ENCODE measurements around the gene SOWAHD. TPM values are rescaled to one million over a fixed set of nuclear protein-coding genes. Genes with fewer than 3 reads are reported as not detected.

SOWAHD gene
- total RNA-seq, 6 donors from 2014 or later, result 3.2 to 11.6 (median 4.1) TPM

GRCh38 chrX:119753001-119753400 lies 5.4 kb upstream of the SOWAHD start:
- DNase-seq (no peak), ATAC-seq (ENCODE audit: low FRiP score in 2 of 2) (no peak)
- 91 to 100% methylated on average over 1 to 3 of the region's 3 CpGs for WGBS, 2 donors

GRCh38 chrX:119753639-119754257 lies 4.6 kb upstream of the SOWAHD start:
- DNase-seq (no peak), ATAC-seq (ENCODE audit: low FRiP score in 2 of 2) (no peak)
- WGBS, 2 donors, result 55 to 60% methylated on average over 5 to 8 of the region's 8 CpGs
- peaks cover 0 to 14% (median 4%) of the 10 kb centered on the region in 4 donors for H3K4me1 ChIP-seq
- H3K27me3 ChIP-seq, result peaks cover 0 to 6% (median 0%) of the 10 kb centered on the region in 4 donors
- no peaks in the 10 kb centered on the region for H3K9me3 ChIP-seq
- no peak overlapping the region for H3K4me3 ChIP-seq
- TF ChIP-seq POLR2AphosphoS5 (IDR thresholded peaks at IDR 0.05), result no peak
- TF ChIP-seq EP300 (IDR thresholded peaks at IDR 0.05), result no peak
- TF ChIP-seq CTCF (IDR thresholded peaks at IDR 0.05), result peak in 4 of 6 experiments; percentile 13 to 42 (median 36)
- TF ChIP-seq POLR2A (IDR thresholded peaks at IDR 0.05), result no peak
- no peaks in the 10 kb centered on the region for H3K36me3 ChIP-seq
- no peak overlapping the region for H3K27ac ChIP-seq

More at GRCh38 chrX:119753001-119753400, 5.4 kb upstream of the SOWAHD start:
- peaks cover 0 to 7% (median 4%) of the 10 kb centered on the region in 4 donors for H3K4me1 ChIP-seq
- peaks cover 0 to under 1% (median 0%) of the 10 kb centered on the region in 4 donors for H3K27me3 ChIP-seq
- no peaks in the 10 kb centered on the region for H3K36me3 ChIP-seq
- no peaks in the 10 kb centered on the region for H3K9me3 ChIP-seq
- no peak overlapping the region for H3K4me3 ChIP-seq
- TF ChIP-seq POLR2AphosphoS5 (IDR thresholded peaks at IDR 0.05) (no peak), CTCF (IDR thresholded peaks at IDR 0.05) (no peak), EP300 (IDR thresholded peaks at IDR 0.05) (no peak), POLR2A (IDR thresholded peaks at IDR 0.05) (no peak)
- no peak overlapping the region for H3K27ac ChIP-seq

GRCh38 chrX:119755981-119756533 lies 2.3 kb upstream of the SOWAHD start:
- Histone ChIP-seq H3K36me3 (no peaks in the 10 kb centered on the region), H3K9me3 (no peaks in the 10 kb centered on the region), H3K4me3 (no peak overlapping the region), H3K4me1 (peaks cover 0 to 22% (median 4%) of the 10 kb centered on the region in 4 donors), H3K27me3 (peaks cover 0 to 6% (median 0%) of the 10 kb centered on the region in 4 donors), H3K27ac (peak overlapping the region in 3 of 4 donors; percentile 49 to 61 (median 53))
- no peak for ATAC-seq (ENCODE audit: low FRiP score in 2 of 2)
- no peak for TF ChIP-seq EP300 (IDR thresholded peaks at IDR 0.05)
- TF ChIP-seq CTCF (IDR thresholded peaks at IDR 0.05), result no peak
- TF ChIP-seq POLR2AphosphoS5 (IDR thresholded peaks at IDR 0.05), result no peak
- 48 to 54% methylated on average over 6 to 7 of the region's 7 CpGs for WGBS, 2 donors
- DNase-seq, result peak in 1 of 2 donors; percentile 34

- Histone ChIP-seq H3K4me3 (no peak overlapping the region), H3K27ac (peak overlapping the region in 3 of 4 donors; percentile 49 to 61 (median 53)), H3K36me3 (no peaks in the 10 kb centered on the region), H3K27me3 (peaks cover 0 to 6% (median 0%) of the 10 kb centered on the region in 4 donors), H3K9me3 (no peaks in the 10 kb centered on the region), H3K4me1 (peaks cover 0 to 22% (median 4%) of the 10 kb centered on the region in 4 donors)
- WGBS, 2 donors, result 77 to 78% methylated on average over 9 to 10 of the region's 10 CpGs
- ATAC-seq (ENCODE audit: low FRiP score in 2 of 2) (no peak), DNase-seq (no peak)
- TF ChIP-seq CTCF (IDR thresholded peaks at IDR 0.05) (no peak), EP300 (IDR thresholded peaks at IDR 0.05) (no peak), POLR2AphosphoS5 (IDR thresholded peaks at IDR 0.05) (no peak), POLR2A (IDR thresholded peaks at IDR 0.05) (no peak)
Measured at GRCh38 chrX:119756926-119757635, 1.3 kb upstream of the SOWAHD start.
